MM.1S (cell line): ENCODE results near the gene FBXO24.
"Not testable (repeated sequence)": the region's sequence is repeated elsewhere in the genome, so short reads cannot be mapped to it uniquely, and the experiment has no call there.

Experiments
- DNase-seq: peaks from one replicate; pipeline ENCODE4 v3.0.0-alpha.2; 2015
- H2AFZ ChIP-seq: fragments of 300-600 bp; sonication (generic); 2 replicates; pipeline ENCODE4 v1.6.0; 2016; ENCODE audit warnings: antibody characterized with exemption, low read length
- H3F3A ChIP-seq: fragments of 300-600 bp; sonication (generic); 2 replicates; pipeline ENCODE4 v1.6.1; 2016; ENCODE audit warnings: mild to moderate bottlenecking, antibody characterized with exemption, low read length, moderate library complexity, mixed read lengths; ENCODE audit not compliant: insufficient read depth
- H3K27ac ChIP-seq: fragments of 300-600 bp; sonication (generic); 2 replicates; pipeline ENCODE4 v1.5.1; 2016; ENCODE audit warnings: mild to moderate bottlenecking, low read length
- H3K27me3 ChIP-seq: fragments of 300-600 bp; sonication (generic); replicated peaks from 2 replicates; pipeline ENCODE4 v1.6.0; 2016; ENCODE audit warnings: low read length; ENCODE audit not compliant: insufficient read depth
- H3K36me3 ChIP-seq: fragments of 300-600 bp; sonication (generic); replicated peaks from 2 replicates; pipeline ENCODE4 v1.6.1; 2016; ENCODE audit warnings: mild to moderate bottlenecking, low read length, mixed read lengths; ENCODE audit not compliant: insufficient read depth
- H3K4me1 ChIP-seq: fragments of 300-600 bp; sonication (generic); 2 replicates; pipeline ENCODE4 v1.6.1; 2016; ENCODE audit warnings: low read length, mixed read lengths
- H3K4me2 ChIP-seq: fragments of 300-600 bp; sonication (generic); 2 replicates; pipeline ENCODE4 v1.6.0; 2016; ENCODE audit warnings: low read depth, low read length
- H3K4me3 ChIP-seq: fragments of 300-600 bp; sonication (generic); 2 replicates; pipeline ENCODE4 v1.5.1; 2016; ENCODE audit warnings: low read length, mixed read lengths
- H3K79me2 ChIP-seq: fragments of 300-600 bp; sonication (generic); 2 replicates; pipeline ENCODE4 v1.6.1; 2016; ENCODE audit warnings: mixed run types, low read length, mixed read lengths
- H3K9ac ChIP-seq: fragments of 300-600 bp; sonication (generic); 2 replicates; pipeline ENCODE4 v1.6.1; 2016; ENCODE audit warnings: low read length, mixed read lengths
- H3K9me2 ChIP-seq: fragments of 300-600 bp; sonication (generic); replicated peaks from 2 replicates; pipeline ENCODE4 v1.6.1; 2016; ENCODE audit warnings: mild to moderate bottlenecking, low read length, mixed read lengths; ENCODE audit not compliant: insufficient read depth
- H3K9me3 ChIP-seq: fragments of 300-600 bp; sonication (generic); replicated peaks from 2 replicates; pipeline ENCODE4 v1.6.1; 2016; ENCODE audit warnings: mild to moderate bottlenecking, low read length, mixed read lengths; ENCODE audit not compliant: insufficient read depth
- H4K20me1 ChIP-seq: fragments of 300-600 bp; sonication (generic); 2 replicates; pipeline ENCODE4 v1.6.1; 2016; ENCODE audit warnings: mild to moderate bottlenecking, low read length, moderate library complexity, mixed read lengths; ENCODE audit not compliant: insufficient read depth
- EZH2 ChIP-seq: fragments of 300-600 bp; sonication (generic); optimal IDR thresholded peaks from 2 replicates; pipeline ENCODE3; 2017; ENCODE audit warnings: low read depth, mild to moderate bottlenecking, antibody characterized with exemption, low read length, mixed read lengths
- EZH2phosphoT487 ChIP-seq: fragments of 300-600 bp; sonication (generic); IDR thresholded peaks from 2 replicates; pipeline ENCODE4 v1.6.1; 2018; ENCODE audit warnings: antibody characterized with exemption, low read length
- TF ChIP-seq, protein P1 (sequence below): fragments of 300-600 bp; sonication (generic); IDR thresholded peaks from 2 replicates; pipeline ENCODE4 v1.5.1; 2016; ENCODE audit warnings: antibody characterized with exemption, low read length, mixed read lengths

FBXO24 gene

GRCh38 chr7:100563809-100564400 is 22.2 kb upstream of the FBXO24 start:
- H3K9me2 ChIP-seq, result no peaks in the 10 kb centered on the region
- no peaks in the 10 kb centered on the region for H3K36me3 ChIP-seq
- H3K27me3 ChIP-seq, result no peaks in the 10 kb centered on the region
- no peak overlapping the region for H3K4me3 ChIP-seq
- no peak overlapping the region for H3K27ac ChIP-seq
- TF ChIP-seq, protein P1, sequence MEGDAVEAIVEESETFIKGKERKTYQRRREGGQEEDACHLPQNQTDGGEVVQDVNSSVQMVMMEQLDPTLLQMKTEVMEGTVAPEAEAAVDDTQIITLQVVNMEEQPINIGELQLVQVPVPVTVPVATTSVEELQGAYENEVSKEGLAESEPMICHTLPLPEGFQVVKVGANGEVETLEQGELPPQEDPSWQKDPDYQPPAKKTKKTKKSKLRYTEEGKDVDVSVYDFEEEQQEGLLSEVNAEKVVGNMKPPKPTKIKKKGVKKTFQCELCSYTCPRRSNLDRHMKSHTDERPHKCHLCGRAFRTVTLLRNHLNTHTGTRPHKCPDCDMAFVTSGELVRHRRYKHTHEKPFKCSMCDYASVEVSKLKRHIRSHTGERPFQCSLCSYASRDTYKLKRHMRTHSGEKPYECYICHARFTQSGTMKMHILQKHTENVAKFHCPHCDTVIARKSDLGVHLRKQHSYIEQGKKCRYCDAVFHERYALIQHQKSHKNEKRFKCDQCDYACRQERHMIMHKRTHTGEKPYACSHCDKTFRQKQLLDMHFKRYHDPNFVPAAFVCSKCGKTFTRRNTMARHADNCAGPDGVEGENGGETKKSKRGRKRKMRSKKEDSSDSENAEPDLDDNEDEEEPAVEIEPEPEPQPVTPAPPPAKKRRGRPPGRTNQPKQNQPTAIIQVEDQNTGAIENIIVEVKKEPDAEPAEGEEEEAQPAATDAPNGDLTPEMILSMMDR, result peak; percentile 96
- TF ChIP-seq EZH2, result no peak
- no peak for TF ChIP-seq EZH2phosphoT487
- peak; percentile 68 for DNase-seq
- no peak overlapping the region for H3K9ac ChIP-seq
- H3K4me1 ChIP-seq, result no peaks in the 10 kb centered on the region
- no peaks in the 10 kb centered on the region for H3F3A ChIP-seq
- H3K9me3 ChIP-seq, result no peaks in the 10 kb centered on the region
- H3K4me2 ChIP-seq, result no peak overlapping the region
- no peaks in the 10 kb centered on the region for H3K79me2 ChIP-seq
- H2AFZ ChIP-seq, result 0 out of 2 replicates have a peak overlapping the region, but pooled peaks have one; percentile 34
- no peaks in the 10 kb centered on the region for H4K20me1 ChIP-seq

DNA sequence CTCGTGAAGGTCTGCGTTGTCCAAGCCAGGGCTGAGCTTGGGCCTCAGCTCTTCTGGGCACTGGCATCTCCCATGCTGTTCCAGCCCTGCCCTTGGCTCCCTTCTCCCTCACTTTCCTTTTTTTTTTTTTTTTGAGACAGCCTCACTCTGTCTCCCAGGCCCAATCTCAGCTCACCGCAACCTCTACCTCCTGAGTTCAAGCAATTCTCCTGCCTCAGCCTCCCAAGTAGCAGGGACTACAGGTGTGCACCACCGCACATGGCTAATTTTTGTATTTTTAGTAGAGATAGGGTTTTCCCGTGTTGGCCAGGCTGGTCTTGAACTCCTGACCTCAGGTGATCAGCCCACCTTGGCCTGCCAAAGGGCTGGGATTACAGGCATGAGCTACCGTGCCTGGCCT is 21.7 kb upstream of the FBXO24 start:
- H2AFZ ChIP-seq, H3K27ac ChIP-seq, H3K9ac ChIP-seq, H3F3A ChIP-seq, H3K9me3 ChIP-seq, H3K27me3 ChIP-seq, H3K9me2 ChIP-seq, H3K4me1 ChIP-seq, DNase-seq, H4K20me1 ChIP-seq, H3K79me2 ChIP-seq, H3K4me3 ChIP-seq, H3K4me2 ChIP-seq, H3K36me3 ChIP-seq: not testable (repeated sequence)

- TF ChIP-seq EZH2 (no peak), EZH2phosphoT487 (no peak)
- TF ChIP-seq, protein P1, result no peak
- Histone ChIP-seq H3K27ac (no peak overlapping the region), H3K9ac (no peak overlapping the region), H3K9me3 (no peaks in the 10 kb centered on the region), H4K20me1 (no peaks in the 10 kb centered on the region), H3K9me2 (no peaks in the 10 kb centered on the region), H3K4me1 (no peaks in the 10 kb centered on the region), H3K79me2 (no peaks in the 10 kb centered on the region), H3F3A (no peaks in the 10 kb centered on the region), H2AFZ (no peak overlapping the region), H3K4me2 (no peak overlapping the region), H3K4me3 (no peak overlapping the region), H3K27me3 (peaks cover 7% of the 10 kb centered on the region), H3K36me3 (no peaks in the 10 kb centered on the region)
- DNase-seq, result no peak
Observed at GRCh38 chr7:100565133-100565571, 21.0 kb upstream of the FBXO24 start.

- Histone ChIP-seq H4K20me1 (no peaks in the 10 kb centered on the region), H3K4me2 (no peak overlapping the region), H3F3A (no peaks in the 10 kb centered on the region), H3K27me3 (peaks cover 11% of the 10 kb centered on the region), H3K4me3 (no peak overlapping the region), H3K9me2 (no peaks in the 10 kb centered on the region), H3K27ac (no peak overlapping the region), H3K9ac (no peak overlapping the region), H2AFZ (no peak overlapping the region), H3K79me2 (no peaks in the 10 kb centered on the region), H3K4me1 (no peaks in the 10 kb centered on the region), H3K36me3 (no peaks in the 10 kb centered on the region), H3K9me3 (no peaks in the 10 kb centered on the region)
- no peak for DNase-seq
- TF ChIP-seq, protein P1, result no peak
- no peak for TF ChIP-seq EZH2phosphoT487
- no peak for TF ChIP-seq EZH2
Observed at GRCh38 chr7:100566018-100566531, 20.1 kb upstream of the FBXO24 start.
